GM19372 (cell line): ENCODE data around the gene CDC7.

Experiments
- ATAC-seq: cut with Tn5 transposase; IDR thresholded peaks from one replicate; pipeline ENCODE4 v1.9.1; 2021; ENCODE audit warnings: mild to moderate bottlenecking, low read depth, moderate library complexity; ENCODE audit not compliant: unreplicated experiment

Gene CDC7

DNA sequence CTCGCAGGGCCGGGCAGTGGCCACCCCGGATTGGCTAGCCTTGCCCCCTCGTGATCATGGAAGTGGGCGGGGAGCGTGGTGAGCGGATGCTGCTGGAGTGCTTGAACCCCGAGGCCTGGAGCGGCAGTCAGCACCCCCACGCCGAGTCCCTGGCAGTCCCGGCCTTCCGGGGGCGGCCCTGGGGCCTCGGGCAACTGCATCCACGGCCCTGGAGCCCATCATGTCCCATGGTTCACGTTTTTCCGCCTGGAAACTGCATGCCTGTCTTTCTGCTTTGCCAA is 45.6 kb downstream of the CDC7 start:
- no peak for ATAC-seq

DNA sequence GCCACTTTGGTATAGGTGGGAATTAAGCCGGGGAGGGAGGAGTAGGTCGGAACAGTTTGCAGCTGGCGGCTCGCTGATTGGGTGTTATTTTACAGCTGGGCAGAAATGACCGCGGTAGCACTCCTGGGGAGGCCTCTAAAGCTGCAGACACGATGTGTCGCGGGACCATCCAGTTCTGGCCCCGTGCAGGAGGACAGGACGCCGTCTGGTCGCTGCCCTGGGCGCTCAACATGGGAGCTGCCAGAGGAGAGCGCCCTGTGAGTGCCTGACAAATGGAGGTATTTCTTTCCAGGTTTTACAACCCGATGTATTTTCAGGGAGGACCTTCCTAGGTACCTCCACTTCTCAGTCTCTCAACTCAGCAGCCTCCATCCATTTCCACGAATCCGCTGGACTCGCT is 46.2 kb downstream of the CDC7 start:
- ATAC-seq = no peak

DNA sequence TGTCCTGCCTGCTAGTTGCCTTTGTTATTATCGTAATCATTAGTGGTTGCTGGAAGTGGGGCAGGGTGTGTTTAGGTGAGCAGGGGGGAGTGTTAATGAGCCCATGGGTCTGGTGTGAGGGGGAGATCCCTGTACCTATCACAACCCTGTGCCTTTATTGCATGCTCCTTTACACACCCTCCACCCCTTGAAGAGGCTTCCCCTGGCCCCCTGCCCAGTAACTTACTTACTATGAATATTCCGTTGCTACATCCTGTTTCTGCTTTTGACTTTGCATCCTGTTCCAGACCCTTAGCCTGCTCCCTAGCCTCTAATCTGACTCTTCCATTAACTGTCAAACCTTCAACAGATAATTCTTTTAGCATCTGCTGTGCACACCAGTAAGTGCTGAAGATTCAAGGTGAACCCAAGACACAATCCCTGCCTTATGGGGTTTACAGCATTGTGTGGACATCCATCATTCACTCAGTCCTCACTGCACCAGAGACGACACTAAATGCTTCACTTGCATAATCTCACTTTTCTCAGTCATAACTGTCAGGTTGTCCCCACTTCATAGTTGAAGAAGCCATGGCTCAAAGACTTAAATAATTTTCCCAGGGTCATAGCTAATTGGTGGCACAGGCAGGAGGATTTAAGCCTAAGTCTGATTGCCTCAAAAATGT is 47.9 kb downstream of the CDC7 start:
- ATAC-seq = no peak

DNA sequence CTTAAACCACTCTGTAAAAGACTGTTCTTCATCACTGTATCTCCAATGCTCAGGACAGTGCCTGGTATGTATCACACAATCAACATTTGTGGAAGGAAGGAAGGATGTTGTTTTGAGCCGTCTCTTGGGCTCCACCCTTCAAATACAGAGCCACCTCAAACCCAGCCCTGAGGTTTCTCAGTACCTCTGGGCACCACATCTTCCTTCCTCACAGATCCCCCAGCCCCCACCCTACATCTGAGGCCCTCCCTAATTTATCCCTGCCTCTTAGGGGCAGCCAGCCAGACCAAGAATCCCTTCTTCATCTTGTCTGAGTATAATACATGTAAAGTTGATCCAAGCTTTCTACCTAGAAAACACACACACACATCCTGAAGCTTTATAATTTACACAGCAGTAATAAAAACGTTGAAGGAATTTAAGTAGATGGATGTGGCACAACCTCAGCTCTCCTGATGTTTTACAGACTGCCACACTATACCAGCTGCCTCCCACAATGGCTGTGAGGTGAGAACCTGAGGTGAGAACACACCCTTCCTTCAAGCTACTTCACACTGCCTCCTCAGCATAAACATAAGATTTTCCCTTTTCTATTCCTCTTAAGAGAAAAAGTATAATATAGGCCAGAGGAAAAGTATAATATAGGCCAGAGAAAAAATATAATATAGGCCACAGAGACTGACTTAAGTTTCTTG is 48.5 kb downstream of the CDC7 start:
- ATAC-seq = no peak

DNA sequence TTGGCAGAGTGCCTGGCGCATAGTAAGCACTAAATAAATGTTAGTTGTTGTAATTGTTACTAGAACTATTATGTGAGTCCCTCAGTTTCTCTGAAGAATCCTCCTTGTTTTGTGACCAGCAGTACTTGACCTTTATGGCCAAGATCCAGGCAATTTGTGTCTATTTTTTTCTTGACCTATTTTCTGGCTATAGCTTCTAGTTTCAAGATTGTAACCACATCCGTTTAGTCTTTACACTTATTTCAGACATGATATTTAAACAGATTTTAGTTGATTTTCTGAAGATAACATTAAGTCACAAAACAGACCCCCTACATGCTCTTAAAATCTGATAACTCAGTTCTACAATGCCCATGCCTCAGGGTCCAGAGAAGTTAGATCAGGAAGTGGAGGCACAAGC is 50.3 kb downstream of the CDC7 start:
- ATAC-seq = no peak

DNA sequence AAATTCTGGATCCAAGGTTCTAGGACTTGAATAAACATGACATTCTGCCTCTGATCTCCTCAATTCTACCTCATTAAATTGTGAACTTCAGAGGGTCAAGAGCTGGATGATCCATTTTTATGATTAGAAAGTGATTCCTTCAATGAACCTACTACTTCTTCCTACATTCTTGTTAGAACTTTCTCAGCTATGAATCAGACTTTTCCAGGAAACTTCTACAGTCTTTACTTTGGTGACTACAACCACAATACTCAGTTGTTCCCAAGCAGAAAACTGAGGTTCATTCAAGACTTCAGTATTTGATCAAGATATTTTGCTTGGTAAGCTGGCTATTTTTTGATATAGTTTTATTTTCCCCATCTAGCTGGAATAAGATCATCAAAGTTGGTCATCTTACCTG is 51.4 kb downstream of the CDC7 start:
- ATAC-seq = no peak

DNA sequence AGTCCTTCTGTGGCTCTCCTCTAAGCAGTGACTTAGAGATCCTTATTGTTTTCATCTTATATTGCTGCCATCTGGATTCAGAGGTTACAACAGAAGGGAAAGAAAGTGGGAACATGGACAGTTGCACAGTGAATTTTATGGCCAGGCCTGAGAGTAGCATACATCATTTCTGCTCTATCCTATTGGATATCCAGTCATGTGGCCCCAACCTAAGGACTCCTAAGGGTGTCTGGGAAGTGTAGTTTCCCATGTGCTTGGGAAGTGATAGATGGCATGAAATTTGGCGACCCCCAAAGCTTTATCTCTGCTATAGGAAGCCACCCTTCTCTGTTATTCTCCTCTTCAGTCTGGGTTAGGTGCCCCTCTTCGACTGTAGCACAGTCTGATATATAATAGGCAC is 51.9 kb downstream of the CDC7 start:
- no peak for ATAC-seq

DNA sequence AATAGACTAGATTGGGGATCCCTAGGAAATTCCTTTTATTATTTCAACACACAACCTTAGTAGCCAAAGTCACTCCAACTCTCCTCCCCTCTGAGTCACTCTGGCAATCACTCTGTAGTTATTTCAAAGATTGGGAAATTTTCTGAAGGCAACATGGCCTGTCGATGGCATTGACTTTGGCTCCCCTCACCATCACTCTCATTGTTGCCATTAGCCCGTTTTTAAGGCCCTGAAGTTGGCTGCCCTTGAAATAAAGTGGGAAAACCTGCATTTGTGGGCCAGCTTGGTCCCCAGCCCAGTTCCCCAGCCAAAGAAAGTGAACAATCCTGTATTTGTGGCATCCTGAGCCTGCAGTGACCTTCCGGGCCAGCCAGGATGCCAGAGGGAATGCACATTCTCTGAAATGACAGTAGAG is 52.5 kb downstream of the CDC7 start:
- no peak for ATAC-seq

DNA sequence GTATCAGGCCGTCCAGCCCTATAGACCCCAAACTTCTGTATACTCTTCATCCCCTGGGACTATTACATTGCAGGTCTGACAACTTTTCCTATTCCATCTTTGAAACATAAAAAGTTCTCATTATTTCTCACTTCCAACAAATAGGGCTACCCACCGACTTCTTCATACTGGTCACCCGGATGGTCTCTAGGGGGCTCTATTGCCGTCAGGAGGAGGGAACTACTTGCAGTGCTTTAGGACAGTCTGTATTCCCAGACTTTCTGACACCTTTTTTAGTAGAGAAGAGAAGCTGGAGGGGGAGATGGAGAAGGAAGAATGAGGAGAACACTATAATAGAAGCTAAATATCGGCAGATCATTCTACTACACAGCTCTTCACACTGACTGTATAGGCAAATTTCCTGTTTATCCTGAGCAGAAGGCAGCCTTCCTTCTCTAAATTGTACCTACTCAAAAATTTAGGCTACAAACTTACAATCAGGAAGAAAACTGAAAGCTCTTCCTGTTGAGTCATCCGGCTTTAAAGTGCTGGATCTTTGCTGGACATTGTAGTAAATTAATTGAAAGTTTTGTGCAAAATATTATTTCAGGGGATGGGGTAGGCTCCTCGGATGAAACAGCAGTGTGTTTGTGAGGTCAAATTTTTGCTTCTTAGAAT is 54.6 kb downstream of the CDC7 start:
- ATAC-seq = no peak

DNA sequence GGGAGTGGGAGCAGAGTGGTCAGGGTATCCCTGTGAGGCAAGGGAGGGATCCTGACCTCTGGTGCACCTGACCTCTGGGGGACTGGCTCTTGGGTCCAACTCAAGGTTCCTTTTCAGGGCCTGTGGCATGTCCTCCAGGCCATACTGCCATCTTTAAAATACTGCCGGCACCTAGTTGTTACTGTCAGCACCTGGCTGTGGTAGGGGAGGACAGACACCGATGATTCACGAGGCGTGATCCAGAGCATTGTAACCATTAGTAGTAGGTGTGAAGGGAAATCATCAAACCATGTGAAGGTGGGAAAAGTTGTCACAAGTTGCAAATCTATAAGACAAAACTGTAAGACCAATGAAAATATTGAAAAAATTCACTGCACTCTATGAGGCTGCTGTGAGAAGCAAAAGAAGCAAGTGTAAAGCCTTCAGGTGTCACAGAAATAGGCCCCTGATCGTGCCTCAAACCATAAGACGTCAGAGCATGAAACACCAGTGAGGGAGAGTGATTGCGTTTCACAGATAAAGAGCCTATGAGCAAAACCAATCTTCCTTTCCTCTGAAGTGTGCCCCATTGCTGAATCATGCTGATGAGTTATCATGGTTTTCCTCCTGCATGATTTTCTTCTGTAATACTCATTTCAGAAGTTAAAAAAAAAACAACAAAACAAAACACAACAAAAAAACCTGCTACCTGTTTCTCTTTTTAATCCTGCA is 55.3 kb downstream of the CDC7 start:
- no peak for ATAC-seq

DNA sequence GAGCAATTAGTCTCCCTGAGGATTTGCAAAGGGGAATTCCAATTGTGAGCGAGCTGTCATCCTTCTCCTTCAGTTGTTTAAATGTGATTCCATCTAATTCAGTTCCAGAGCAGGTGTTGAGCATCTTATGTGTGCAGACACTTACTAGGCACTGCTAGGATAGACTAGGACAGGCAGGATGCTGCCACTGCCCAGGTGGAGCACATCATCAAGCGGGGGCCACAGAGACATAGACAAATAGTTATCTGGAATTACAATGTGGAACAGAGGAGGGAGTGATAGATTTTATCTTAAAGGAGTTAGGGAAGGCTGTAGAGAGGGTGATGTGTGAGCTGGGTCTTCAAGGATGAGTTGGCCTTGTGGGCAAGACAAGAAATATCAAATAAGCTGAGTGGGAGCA is 55.9 kb downstream of the CDC7 start:
- no peak for ATAC-seq

DNA sequence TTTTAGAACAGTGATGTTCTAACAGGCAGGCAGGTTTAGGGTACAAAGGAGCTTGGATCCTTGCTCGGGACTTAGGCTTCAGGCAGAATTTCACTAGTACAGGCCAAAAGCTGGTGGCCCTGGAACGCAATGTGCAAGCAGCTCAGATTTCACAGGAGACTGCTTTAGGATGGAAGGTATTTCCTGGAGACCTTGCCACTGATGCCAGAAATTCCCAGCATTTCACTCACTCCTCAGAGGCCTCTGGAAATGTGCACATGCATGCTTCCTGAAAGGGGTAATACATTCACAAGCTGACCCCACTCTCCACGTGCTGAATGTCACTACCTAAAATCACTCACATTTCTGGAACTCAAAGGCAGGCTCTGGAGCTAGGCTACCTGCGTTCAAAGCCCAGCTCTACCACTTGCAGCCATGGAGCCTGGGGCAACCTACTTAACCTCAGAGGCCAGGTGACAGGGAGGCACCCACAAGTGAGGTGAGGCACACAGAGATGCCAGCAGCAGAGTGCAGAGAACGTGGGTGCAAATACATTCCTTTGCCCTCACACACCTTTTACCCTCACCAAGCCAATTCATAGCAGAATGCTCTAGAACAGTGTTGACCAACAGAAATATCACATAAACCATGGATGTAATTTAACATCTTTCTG is 56.5 kb downstream of the CDC7 start:
- ATAC-seq = no peak

DNA sequence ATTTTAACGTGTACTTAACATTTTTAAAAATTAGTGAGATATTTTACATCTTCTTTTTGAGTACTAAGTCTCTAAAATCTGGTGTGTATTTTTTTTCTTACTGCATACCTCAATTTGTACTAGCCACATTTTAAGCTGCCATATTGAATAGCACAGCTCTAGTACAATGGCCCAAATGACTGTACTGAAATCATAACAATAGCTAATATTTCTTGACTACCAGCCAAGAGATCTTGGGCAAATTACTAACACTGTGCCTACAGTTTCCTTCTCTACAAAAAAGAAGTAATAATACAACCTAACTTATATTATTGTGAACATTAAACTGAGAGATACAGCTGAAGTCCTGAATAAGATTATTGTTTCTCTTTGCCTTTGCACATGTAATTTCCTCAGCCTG is 57.2 kb downstream of the CDC7 start:
- ATAC-seq = no peak

DNA sequence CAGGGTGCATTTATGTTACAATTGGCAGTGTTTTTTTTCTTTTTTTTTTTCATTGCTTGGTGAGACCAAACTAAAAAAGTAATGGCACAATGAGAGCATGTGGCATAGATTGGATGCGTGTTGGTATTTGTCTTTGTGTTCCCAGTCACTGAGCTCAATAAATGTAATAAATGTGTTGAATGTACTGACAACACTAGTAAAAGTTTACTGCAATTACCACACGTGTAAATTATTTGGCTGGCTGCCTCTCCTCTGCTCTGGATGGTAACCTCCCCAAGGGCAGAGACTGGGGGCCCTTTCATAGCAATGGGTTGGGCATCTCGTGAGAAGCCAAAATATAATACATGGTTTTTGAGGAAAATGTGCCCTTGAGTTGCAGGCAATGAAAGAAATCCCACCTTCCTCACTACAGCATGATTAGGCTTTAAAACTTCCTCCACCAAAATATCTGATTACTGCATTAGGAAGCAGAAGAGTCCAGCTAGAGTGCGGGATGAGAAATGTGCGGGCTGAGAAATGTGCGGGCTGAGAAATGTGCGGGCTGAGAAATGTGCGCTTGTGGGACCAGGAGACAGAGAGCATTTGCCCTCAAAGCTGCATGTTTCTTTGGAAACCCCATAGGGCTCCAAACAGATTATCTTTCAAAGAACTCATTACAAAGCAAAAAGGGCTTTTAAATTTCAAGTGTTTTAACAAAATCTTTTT is 58.5 kb downstream of the CDC7 start:
- no peak for ATAC-seq

DNA sequence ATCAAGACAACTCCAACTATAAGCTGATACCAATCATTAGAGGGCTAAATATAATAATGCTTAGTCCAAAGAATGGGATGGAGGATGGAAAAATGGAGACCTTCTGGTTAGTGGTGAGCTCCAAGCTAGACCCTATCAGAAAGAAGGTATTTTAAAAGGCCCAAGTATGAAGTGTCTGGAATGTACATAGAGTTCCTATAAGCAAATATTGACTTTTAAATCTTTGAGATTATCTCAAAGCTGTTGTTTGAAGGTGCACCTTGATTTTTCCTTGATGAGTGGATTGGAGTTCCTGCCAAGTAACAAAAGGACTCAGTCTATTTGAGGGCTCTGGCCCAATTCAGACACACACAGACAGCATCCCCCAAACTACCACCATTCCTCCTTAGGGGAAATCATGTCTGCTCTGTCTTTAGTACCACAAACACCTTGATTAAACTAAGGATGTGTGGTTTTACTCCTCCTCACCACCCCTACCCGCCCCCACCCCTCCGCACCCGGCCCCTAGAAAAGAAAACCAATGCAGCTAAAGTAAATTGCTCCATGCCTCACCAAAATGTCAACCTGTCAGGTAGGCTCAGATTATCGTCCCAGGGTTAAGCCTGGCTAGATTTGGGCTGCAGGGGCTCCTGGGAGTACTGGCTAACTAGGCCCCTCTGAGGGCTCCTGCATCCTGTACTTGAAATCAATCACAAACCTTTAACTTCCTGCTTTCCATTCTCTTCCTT is 59.4 kb downstream of the CDC7 start:
- ATAC-seq = no peak

DNA sequence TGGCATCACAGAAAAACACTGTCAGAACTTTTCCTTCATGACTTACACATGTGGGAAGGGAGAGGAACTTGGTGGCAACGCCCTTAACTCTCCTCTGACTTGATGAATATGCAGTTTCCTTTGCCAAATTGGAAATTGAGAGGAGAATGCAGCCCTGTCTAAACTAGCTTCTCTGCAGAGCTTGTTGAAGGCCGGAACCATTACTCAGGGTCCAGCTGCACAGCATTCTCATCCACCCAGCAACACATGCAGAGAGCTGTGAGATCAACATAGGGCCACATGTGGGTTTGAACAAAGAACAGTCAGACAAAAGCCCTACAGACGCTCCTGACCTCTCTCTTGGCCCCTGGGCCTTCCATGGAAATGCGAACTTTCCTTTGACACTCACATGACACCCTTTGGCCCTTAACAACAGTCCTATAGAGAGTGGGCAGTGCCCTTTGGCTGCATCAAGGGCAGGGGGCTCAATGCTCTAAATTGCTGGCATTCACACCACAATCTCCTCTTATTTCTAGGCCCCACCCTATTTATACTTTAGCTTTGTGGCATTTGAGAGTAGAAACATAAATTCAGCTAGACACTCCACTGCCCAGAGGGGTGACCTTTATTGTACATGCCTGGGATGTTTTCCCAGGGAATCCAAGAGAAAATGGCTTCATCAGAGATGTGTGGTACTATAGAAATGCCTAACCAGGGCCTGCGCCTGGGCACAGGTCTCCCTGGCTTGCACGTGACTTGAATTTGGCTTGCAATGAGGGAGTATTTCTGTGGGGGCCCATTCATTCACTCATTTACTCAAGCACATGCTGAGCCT is 64.4 kb downstream of the CDC7 start:
- ATAC-seq = no peak

DNA sequence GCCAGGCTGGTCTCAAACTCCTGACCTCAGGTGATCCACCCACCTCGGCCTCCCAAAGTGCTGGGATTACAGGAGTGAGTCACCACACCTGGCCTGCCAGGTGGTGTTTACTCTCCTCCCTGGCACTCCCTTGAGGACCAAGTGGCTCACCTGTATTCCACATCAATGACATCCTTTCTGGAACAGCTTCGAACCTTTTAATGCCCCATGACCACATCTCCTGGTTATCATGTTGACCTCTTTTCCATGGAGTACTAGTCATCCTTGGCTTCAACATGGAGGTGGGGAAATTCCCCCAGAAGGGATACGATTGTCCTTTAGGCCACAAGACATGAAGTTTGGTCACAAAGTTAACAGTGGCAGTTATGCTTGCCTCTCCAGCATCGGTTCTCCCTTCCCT is 66.9 kb downstream of the CDC7 start:
- ATAC-seq = no peak

DNA sequence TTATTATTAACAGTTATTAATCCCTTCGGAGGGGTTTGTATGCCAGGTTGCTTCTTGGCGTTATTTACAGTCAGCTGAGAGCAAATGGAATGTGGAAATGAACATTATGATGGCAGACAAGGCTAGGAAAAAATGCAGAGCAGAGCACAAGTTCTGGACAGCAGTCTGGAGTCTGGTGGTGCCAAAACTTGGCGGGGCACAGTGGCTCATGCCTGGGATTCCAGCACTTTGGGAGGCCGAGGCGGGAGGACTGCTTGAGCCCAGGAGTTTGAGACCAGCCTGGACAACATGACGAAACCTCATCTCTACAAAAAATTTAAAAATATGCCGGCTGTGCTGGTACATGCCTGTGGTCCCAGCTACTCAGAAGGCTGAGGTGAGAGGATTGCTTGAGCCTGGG is 67.6 kb downstream of the CDC7 start:
- ATAC-seq = no peak
